Hematopoietic multipotent progenitor cell treated with erythropoietin and hydrocortisone succinate and interleukin-3 and kit ligand, for 15 days (in vitro differentiated cells): Measurements from ENCODE around the gene MT3.
A peak's percentile ranks its signal among the peaks of the same experiment; 100 is the strongest.
"Not testable (repeated sequence)": the region's sequence is repeated elsewhere in the genome, so short reads cannot be mapped to it uniquely, and the experiment has no call there.

Experiments
- DNase-seq: peaks from one replicate; pipeline ENCODE4 v3.0.0-alpha.2; 2015; ENCODE audit warnings: low spot score

MT3 gene

DNA sequence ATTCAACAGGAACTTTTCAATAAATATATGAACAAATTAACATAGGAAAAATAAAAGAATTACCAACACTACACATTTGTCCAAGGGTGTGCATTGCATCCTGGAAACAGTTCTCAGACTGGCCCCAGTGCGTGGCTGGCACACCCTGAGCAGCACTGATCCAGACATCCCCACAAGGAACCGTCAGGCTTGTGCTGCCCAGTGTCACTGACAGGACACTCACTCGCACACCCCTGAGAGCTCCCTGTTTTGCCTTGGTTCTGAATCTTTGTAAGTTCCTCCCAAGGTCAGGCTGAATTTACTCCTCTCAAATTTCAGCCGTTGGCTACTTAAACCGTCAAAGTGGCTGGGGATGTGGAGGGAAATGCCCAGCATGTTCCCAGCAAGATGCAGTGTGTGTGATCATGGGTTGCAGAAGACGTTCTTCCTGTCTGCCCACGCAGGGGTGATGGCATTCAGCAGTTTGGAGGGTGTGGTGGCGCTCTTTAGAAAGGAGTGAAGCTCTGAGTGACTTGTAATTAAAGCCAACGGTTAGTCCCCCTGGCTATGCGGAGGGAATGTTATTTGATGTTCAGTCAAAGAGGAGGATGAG is 20.8 kb downstream of the MT3 start:
- peak; percentile 27 for DNase-seq

DNA sequence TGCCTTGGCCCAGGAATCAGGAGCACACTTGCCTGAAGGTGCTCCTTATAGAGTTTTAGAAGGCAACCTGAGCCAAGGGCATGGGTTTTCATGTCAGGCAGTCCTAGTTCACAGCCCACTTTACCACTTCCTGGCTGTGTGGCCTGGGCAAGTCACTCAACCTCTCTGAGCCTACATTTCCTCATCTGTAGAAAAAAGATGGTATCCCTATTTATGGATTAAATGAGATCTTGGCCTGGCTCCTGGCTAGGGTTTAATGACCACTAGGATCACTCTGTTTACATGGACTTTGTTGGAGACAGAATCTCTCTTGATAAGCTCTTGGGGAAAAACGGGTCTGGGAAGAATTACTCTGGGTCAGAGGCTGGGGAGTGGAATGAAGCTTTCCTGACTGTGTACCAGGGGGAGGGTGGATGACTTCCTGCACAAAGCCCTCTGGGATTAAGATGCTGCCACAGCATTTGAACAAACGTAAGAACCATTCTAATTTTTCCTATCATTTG is 21.3 kb downstream of the MT3 start:
- DNase-seq = no peak

DNA sequence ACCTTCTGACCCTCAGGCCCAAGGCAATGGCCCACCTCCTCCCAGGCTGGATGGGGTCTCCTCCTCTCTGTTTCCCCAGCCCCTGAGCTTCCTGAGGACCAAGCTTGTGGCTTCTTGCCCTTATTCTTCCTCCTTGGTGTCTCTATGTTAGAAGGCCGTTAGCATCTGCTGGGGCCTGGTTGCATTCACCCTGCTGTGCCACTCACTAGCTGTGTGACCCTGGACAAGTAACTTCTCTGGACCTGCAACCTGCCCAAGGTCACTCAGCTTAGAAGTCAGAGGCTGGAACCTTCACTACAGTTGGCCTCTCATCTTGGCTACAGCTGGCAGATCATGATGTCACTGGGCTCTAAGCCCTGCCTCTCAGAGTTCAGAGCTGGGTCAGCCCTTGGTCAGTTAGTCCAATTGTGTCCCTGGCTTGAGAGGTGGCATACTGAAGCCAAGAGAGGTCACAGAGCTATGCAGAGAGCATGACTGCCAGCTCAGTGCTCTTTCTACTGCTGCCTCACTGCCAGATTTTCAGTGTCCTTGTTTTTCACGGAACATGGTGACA is 22.0 kb downstream of the MT3 start:
- DNase-seq = no peak

DNA sequence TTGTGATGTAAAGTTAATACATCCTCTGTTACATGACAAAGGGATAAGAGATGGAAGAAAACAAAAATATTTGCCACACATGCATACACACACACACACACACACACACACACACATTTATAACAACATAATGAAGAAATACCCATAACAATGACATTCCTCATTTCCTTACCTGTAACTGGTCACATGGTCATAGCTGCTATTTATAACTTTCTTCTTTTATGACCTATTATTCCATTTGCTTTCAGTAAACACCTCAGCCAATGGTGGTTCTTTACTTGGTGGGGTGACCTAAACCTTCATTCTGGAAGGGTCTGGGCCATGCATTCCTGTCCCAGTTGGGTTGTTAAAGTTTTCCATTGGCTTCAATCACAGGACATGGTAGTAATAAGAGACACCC is 24.4 kb downstream of the MT3 start:
- DNase-seq = no peak

DNA sequence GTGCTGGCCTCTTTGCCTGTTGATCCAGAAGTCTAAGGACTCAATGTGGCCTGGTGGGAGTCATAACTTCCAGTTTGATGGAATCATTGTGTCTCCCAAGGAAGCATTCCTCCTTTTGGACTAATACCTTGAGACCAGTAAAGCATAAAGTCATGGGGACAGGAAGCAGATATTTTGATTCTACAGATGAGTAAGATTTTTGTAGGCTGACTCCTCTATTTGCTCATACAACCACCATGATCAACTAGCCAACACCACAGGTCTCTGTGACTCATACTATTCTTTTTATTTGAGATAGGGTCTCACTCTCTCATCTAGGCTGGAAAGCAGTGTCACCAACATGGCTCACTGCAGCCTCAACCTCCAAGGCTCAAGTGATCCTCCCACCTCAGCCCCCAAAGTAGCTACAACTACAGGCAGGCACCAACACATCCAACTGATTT is 25.2 kb downstream of the MT3 start:
- no peak for DNase-seq

- no peak for DNase-seq
Measured at GRCh38 chr16:56615353-56615752, 26.0 kb downstream of the MT3 start.

DNA sequence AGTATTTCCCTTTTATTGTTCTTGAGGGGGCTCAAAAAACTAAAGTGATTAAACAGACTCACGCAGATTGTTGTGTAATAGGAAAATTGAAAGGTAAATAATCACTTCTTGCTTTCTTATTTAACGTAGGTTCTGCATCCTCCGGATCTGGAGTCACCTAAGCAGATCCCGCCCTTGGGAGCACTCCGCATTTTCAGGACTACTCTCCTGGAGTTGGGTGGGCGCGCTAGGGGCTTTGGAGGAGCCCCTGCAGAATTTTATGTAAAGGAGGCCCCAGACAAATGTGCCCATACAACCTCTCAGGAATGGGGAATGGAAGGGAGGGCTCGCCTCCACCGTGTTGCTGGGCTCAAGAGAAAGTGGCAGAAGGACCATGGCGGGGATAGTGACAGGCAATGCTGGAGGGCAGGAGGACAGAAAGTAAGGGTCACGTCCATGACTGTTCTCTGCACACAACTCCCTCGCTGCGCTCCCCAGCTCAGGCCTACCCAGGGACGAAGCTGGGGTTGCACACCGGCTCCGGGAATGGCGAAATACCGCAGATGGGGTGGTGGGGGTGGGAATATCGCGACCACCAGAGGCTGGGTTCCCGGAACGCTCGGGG is 27.4 kb downstream of the MT3 start:
- no peak for DNase-seq

- DNase-seq = no peak
Measured at GRCh38 chr16:56617212-56618085, 28.1 kb downstream of the MT3 start.

GRCh38 chr16:56618138-56618537 is 28.8 kb downstream of the MT3 start:
- DNase-seq = no peak

GRCh38 chr16:56620339-56620897 is 31.1 kb downstream of the MT3 start:
- DNase-seq = no peak

DNA sequence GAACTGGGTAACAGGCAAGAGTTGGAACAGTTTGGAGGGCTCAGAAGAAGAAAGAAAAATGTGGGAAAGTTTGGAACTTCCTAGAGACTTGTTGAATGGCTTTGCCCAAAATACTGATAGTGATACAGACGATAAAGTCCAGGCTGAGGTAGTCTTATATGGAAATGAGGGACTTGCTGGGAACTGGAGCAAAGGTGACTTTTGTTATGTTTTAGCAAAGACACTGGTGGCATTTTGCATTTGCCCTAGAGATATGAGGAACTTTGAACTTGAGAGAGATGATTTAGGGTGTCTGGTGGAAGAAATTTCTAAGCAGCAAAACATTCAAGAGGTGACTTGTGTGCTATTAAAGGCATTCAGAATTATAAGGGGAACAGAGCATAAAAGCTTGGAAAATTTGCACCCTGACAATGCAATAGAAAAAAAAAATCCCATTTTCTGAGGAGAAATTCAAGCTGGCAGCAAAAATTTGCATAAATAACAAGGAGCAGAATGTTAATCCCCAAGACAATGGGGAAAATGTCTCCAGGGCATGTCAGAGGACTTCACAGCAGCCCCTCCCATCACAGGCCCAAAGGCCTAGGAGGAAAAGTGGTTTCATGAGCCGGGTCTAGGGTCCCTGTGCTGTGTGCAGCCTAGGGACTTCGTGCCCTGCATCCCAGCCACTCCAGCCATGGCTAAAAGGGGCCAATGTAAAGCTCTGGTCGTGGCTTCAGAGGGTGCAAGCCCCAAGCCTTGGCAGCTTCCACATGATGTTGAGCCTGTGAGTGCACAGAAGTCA is 32.5 kb downstream of the MT3 start:
- DNase-seq = not testable (repeated sequence)

DNA sequence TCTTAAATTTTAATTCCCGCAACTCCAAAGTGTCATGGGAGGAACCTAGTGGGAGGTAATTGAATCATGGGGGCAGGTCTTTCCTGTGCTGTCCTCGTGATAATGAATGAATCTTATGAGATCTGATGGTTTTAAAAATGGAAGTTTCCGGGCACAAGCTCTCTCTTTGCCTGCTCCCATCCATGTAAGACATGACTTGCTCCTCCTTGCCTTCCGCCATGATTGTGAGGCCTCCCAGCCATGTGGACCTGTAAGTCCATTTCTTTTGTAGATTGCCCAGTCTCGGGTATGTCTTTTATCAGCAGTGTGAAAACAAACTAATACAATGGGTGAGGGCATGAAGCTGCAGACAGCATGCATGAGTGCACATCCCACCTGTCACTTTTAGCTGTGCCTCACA is 33.9 kb downstream of the MT3 start:
- DNase-seq = not testable (repeated sequence)

- no peak for DNase-seq
Measured at GRCh38 chr16:56623637-56624036, 34.3 kb downstream of the MT3 start.

DNA sequence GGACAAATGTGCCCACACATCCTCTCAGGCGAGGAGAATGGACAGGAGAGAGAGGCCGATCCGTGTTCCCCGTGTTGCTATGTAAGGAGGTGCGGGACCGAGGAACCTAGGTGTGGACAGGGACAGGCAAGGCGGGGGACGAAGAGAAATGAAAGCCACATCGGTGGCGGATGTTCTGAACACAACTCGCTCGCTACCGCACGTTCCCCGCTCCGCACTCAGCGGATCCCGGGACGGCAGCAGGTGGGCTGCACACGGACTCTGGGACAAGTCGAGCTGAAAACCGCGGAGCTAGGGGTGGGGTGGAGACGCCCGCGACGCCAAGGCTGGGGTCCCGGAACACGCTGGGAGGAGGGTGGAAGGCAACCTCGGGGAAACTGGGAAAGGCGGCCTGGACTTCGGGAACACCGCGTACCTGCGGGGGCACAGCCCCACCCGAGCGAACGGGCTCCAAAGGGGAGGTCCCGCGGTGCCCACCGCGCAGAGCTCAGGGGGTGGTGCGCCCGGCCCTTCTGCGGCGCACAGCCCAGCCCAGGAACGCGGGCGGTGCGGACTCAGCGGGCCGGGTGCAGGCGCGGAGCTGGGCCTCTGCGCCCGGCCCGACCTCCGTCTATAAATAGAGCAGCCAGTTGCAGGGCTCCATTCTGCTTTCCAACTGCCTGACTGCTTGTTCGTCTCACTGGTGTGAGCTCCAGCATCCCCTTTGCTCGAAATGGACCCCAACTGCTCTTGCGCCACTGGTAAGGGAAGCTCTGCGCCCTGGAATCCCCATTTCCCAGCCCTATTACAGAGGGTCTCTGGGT is 36.0 kb downstream of the MT3 start, which contains the start of gene MT1E:
MT1E (plus strand) TSS at position 642 of the 803 bp plus-strand sequence; CDS start at position 713, 71 bp downstream.
- DNase-seq = no peak

DNA sequence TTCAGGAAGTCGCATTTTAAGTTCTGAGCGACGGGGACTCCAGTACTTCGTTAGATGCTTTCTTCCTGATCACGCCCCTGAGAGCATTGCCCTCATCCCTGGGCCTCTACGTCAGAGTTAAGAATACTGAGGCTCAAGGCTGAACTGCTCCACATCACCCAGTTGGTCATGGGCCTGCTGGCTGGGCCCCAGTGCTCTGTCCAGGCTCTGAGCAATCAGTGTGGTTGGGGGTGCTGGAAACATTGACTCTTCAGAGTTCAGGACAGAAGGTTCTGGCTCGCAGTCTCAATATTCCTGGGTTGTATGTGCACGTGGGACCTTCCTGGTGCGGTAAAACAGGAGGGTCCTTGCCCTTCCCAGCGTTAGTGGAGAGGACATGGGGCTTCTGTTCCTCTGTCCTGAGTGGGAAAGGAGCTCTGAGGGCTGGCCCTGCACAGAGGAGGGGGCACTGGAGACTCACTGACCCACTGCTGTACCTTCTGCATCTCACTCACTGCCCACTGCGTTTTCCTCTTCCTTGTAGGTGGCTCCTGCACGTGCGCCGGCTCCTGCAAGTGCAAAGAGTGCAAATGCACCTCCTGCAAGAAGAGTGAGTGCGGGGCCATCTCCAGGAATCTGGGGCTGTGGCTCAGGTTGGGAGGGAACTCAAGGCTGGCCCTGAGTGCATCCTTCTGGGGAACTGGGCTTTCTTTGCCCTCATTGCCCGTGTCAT is 36.8 kb downstream of the MT3 start:
- no peak for DNase-seq

DNA sequence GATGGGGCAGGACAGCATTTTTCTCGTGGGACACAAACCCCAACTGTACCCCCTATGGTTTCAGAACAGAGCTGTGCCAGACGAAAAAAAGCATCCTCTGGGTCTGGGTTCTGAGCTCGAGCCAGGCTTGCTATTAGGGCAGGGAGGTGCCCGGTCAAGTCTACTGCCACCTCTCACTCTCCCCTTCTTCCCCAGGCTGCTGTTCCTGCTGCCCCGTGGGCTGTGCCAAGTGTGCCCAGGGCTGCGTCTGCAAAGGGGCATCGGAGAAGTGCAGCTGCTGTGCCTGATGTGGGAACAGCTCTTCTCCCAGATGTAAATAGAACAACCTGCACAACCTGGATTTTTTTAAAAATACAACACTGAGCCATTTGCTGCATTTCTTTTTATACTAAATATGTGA is 37.4 kb downstream of the MT3 start:
- DNase-seq = no peak

DNA sequence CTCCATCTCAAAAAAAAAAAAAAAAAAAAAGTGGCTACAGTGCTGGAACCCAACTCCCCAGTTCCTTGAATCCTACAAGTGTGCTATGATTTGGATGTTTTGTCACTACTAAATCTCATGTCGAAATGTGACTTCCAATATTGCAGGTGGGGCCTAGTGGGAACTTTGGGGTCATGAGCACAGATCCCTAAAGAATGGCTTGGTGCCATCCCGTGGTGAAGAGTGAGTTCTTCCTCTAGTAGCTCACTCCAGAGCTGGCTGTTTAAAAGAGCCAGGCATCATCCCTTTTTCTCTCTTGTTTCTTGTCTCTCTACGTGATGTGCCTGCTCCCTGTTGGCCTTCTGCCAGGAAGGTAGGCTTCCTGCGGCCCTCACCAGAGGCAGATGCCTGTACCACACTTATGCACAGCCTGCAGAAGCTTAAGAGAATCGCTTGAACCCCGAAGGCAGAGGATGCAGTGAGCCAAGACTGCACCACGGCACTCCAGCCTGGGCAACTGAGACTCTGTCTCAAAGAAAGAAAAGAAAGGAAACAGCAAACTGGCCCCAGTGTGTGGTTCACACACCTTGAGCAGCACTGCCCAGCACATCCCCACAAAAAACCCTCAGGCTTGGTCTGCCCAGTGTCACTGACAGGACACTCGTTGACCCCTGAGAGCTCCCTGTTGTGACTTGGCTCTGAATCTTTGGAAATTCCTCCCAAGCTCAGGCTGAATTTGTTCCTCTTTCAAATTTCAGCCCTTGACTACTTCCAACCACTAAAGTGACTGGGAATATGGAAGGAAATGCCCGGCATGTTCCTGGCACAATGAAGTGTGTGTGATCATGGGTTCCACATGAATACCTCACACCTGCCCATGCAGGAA is 39.4 kb downstream of the MT3 start:
- no peak for DNase-seq

- no peak for DNase-seq
Measured at GRCh38 chr16:56629531-56629930, 40.2 kb downstream of the MT3 start.

DNA sequence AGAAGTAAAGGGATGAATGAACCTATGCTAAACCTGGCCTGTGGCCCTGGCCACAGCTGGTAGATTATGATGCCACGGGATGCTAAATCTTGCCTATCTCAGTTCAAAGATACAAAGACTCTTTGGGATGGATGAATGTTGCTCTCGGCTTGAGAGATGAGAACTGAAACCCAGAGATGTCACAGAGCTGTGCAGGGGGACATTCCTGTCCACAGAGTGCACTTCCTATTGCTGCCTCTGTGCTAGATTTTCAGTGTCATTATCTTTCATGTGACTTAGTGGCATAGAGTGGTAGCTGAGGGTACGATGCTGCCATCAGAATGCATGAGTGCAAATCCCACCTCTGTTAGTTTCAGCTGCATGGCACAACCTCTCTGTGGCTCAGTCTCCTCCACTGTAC is 40.8 kb downstream of the MT3 start:
- DNase-seq = no peak
